ENCODE measurements around the gene MORC2.

The MORC2 gene

DNA sequence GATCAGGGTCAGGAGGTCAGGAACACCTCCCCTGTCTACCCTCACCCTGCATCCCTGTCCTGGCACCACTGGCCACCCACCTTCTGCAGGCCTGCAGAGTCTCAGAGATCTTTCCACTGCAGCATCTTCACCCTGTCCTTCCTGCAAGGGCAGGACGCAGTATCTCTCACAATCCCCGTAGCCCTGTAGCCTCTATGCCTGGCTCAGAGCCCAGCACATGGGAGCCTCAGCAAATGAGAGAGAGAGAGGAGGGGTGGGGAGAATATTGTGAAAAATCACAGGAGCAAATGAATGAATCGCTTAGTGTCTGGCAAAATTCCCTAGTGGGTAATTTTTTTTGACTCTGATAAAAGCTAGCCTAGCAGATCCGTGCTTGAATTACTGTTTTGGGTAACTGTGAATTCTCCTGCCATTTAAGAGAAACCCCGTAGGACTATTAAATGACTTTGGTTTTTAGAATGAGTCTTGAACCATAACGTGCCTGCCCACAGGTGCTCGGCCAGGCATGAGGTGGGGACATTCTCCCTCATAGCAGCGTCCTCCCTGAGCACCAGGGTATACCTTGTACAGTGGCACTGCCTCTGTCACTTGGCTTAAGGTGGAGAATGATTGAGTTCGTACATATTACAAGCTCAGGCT, 91.5 kb downstream of the MORC2 start:
- DNase-seq (ENCODE audit: extremely low read depth, low read depth): no peak
- no peak overlapping the region for H3K4me3 ChIP-seq (replicated peaks; ENCODE audit: low read depth, low read length)
- TF ChIP-seq, protein P1, sequence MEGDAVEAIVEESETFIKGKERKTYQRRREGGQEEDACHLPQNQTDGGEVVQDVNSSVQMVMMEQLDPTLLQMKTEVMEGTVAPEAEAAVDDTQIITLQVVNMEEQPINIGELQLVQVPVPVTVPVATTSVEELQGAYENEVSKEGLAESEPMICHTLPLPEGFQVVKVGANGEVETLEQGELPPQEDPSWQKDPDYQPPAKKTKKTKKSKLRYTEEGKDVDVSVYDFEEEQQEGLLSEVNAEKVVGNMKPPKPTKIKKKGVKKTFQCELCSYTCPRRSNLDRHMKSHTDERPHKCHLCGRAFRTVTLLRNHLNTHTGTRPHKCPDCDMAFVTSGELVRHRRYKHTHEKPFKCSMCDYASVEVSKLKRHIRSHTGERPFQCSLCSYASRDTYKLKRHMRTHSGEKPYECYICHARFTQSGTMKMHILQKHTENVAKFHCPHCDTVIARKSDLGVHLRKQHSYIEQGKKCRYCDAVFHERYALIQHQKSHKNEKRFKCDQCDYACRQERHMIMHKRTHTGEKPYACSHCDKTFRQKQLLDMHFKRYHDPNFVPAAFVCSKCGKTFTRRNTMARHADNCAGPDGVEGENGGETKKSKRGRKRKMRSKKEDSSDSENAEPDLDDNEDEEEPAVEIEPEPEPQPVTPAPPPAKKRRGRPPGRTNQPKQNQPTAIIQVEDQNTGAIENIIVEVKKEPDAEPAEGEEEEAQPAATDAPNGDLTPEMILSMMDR (IDR thresholded peaks at IDR 0.05; ENCODE audit: low read depth, low read length, missing control alignments): no peak

GRCh38 chr22:30876221-30876751, 92.3 kb downstream of the MORC2 start:
- TF ChIP-seq, protein P1 (IDR thresholded peaks at IDR 0.05; ENCODE audit: low read depth, low read length, missing control alignments): no peak
- no peak overlapping the region for H3K4me3 ChIP-seq (replicated peaks; ENCODE audit: low read depth, low read length)
- DNase-seq (ENCODE audit: extremely low read depth, low read depth): no peak

- DNase-seq (ENCODE audit: extremely low read depth, low read depth): no peak
- no peak overlapping the region for H3K4me3 ChIP-seq (replicated peaks; ENCODE audit: low read depth, low read length)
- TF ChIP-seq, protein P1 (IDR thresholded peaks at IDR 0.05; ENCODE audit: low read depth, low read length, missing control alignments): no peak
Measured at GRCh38 chr22:30875481-30876215, 92.9 kb downstream of the MORC2 start.
